ENCODE results near the gene TTC16. TPM values are rescaled to one million over a fixed set of nuclear protein-coding genes. Genes with fewer than 3 reads are reported as not detected.

TTC16 gene
- total RNA-seq, 1 experiment from 2014 or later = not detected

DNA sequence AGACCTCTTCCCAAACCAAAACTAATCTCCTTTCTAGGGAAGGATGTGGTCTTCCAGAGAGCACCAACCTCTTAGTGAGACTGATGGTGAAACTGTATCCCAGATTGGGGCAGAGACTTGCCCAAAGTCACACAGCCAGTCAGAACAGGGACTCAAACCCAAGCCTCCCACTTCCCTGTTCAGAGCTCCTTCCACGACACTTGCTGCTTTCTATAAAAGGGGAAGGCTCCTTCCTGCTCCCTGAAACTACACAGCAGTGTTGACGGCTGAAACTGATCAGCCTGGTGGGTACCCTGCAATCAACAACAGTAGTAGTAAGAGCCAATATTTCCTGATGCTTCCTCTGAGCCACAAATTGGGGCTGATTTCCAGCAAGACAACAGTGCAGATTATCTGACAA, 17.7 kb downstream of the TTC16 start:
- in situ Hi-C loops (cut with HindIII; ENCODE audit: low pct_unique_long_range_greater_than_20kb, low sequenced_read_pairs) = no loop called here

DNA sequence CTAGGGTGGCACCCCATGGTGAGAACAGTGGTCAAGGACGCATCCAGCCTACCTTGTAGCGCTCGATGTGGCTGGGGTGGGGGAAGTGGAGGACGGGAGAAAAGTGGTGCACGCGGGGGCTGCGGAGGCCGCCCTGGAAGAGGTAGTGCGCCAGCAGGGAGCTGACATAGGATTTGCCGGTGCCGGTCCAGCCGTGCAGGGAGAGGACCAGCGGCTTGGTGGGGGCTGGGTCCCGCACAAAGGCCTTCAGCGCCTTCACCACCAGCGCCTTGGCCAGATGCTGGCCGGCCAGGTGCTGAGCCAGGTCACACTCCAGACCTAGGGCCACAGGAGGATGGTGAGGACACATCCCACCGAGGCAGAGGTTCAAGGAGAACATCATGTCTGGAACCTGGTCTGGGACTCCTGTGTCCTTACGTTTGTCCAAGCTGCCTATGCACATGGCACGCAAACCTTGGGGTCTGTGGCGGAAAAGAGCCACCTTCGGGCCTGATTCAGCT, 18.4 kb downstream of the TTC16 start:
- in situ Hi-C loops (cut with HindIII; ENCODE audit: low pct_unique_long_range_greater_than_20kb, low sequenced_read_pairs) = no loop called here
- DNase-seq (ENCODE audit: low read depth) = no peak

More for the DNA sequence above, 17.7 kb downstream of the TTC16 start:
- DNase-seq (ENCODE audit: low read depth) = no peak

DNA sequence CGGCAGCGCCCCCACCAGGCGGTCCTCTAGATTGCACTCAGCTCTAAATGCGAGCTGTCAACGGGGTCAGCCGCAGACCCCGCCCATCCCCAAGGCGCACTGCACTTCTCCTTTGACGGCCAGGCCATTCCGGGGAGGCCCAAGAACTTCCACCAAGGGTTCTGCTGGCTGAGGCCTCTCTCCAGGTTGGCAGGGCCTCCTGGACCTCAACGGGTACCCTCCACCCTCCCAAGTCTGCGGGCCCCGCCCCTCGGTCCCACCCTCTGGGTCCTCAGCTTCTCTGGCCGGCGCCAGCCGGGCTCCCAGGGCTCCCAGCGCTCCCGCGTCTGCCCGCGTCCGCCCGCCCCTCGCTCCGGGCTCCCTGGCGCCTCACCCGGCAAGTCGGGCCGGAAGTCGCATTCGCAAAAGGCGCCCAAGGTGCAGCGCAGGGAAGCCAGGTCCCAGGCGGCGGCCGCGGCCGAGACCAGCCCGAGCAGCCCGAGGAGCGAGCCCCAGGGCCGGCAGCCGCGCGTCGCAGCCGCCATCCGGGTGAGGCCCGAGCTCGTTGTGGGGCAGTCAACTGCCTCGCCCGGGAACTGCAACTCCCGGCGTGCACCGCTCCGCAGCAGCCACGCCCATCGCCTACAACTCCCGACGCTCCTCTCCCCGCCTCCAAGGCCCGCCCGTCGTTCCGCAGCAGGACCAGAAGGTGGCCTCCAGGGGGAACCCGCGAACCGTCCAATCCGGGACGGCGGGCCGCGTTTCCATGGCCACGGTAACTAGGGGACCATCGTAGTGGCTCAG, 19.1 kb downstream of the TTC16 start, which contains the start of gene TOR2A:
TOR2A (minus strand) TSS at position 548 of the 783 bp plus-strand sequence; CDS start at position 524, 24 bp downstream.
- DNase-seq (ENCODE audit: low read depth) = peak; percentile 98
- in situ Hi-C loops (cut with HindIII; ENCODE audit: low pct_unique_long_range_greater_than_20kb, low sequenced_read_pairs) = no loop called here

DNA sequence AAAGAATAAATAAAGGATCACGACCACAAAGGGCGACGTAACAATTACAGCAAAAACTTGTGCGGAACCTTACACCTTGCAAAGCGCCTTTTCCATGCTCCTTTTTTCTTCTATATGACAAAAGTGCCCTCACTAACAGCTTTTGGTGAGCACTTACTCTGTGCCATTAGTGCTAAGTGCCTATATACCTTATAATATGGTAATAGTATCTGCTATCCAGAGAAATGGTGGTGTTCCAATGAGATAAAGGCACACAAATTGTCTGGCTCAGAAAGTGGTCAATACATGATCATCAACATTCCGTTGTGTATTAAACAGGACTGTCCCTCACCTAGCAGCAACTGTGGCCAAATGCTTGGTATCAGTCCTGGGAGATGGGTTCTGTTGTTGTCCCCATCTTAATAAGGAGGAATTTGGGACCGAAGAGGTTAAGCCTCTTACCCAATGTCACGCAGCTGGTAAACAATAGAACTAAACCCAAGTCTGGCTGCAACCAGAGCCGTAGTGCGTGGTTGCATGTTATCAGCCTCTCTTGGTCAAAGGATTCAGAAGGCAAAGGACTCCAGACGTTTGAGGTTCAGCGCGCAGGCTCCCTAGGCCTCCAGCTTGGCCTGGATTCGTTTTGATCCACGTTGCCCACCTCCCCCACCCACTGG, 19.8 kb downstream of the TTC16 start:
- no peak for DNase-seq (ENCODE audit: low read depth)

DNA sequence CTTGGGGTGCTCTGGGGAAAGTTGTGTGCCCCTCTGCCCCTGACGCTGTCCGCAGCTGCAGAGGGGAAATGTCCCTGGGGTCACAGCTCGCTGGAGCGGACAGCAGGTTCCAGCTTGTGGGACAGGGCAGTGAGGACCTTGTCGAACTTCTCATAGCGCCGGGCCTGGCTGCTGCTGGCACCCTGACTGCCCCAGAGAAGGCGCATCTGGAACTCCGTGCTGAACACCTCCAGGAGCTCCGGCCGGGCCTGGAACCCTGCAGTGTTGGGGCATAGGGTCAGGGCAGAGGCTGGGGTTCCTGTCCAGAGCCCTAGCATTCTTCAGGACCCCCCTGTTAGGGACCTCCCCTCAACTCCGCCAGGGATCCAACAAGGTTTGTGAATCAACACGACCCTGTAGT, 22.8 kb downstream of the TTC16 start:
- no peak for DNase-seq (ENCODE audit: low read depth)
- in situ Hi-C loops (cut with HindIII; ENCODE audit: low pct_unique_long_range_greater_than_20kb, low sequenced_read_pairs) = no loop called here

More for the DNA sequence above, 19.8 kb downstream of the TTC16 start:
- in situ Hi-C loops (cut with HindIII; ENCODE audit: low pct_unique_long_range_greater_than_20kb, low sequenced_read_pairs) = no loop called here

DNA sequence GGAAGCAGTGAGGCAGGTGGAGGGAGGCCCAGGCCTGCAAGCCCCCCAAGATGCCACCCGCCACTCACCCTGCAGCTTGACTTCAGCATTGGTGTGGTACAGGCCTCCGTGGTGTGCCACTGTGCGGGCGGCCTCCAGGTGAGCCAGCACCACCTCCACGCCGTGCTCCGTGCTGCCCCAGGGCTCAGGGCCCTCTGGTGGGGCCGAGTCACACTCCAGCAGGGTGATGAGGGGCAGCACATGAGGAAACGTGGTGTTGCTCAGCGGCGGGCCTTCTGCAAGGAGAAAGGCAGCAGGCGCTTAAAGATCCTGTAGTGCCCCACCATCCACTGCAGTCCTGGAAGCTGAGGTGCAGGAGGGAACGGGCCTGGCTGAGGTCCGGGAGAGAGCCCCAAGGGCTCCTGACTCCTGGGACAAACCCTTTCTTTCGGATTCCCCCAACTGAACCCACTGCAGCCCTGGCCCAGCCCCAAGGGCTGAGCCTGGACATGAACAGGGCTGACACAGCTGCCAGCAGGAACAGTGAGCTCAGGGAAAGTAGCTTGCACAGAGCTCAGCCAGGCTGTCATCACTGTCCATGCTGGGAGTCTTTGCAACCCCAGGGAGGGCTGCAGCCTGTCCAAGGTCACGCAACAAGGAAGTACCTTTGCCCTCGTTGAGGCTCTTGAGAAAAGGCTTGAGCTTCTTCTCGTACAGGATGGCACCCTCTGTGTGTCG, 23.9 kb downstream of the TTC16 start:
- in situ Hi-C loops (cut with HindIII; ENCODE audit: low pct_unique_long_range_greater_than_20kb, low sequenced_read_pairs) = no loop called here
- peak; percentile 4 for DNase-seq (ENCODE audit: low read depth)

DNA sequence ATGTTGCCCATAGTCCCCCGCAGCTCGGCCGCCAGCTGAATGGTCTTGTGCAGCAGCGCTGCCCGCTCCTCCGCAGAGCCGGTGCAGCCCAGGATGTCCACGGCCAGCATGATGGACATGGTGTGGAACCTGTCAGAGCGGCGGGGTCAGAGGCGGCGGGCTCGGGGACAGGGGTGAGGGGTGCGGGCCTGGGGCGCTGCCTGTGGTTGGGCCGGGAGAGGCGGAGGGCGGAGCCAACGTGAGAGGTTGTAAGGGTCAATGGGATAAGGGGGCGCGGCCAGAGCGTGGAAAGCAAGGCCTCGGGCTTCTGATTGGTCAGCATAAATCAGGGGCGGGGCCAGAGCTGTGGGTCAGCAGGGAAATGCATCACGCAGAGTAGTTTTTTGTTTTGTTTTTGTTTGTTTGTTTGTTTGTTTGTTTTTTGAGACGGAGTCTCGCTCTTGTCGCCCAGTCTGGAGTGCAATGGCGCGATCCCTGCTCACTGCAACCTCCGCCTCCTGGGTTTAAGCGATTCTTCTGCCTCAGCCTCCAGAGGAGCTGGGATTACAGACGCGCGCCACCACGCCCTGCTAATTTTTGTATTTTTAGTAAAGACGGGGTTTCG, 26.1 kb downstream of the TTC16 start:
- peak; percentile 62 for DNase-seq (ENCODE audit: low read depth)
- in situ Hi-C loops (cut with HindIII; ENCODE audit: low pct_unique_long_range_greater_than_20kb, low sequenced_read_pairs) = no loop called here

DNA sequence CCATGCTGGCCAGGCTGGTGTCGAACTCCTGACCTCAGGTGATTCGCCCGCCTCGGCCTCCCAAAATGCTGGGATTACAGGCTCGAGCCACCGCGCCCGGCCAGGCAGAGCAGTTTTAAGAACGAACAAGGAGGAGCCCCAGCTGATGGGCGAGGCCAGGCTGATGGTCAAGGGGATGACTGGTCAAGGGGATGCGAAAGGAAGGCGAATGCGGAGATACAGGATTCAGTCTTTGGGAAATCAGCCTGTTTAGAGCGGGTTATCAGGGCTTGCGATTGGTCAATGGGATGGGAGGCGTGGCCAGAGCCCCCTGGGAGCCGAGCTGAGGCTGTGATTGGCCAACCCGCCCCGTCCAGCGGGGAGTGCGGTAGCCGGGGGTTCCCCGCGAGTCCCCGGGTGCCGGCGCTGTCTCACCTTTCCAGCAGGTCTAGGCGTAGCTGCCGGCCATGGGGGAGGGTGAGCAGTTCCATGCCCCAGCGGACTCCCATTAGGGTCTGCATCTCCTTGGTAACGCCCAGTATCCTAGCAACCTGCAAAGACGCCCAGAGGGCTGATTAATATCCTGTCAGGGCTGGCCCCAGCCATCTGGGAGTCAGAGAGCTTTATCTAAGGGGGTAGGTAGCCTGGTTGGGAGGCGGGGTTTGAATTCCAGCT, 26.7 kb downstream of the TTC16 start:
- in situ Hi-C loops (cut with HindIII; ENCODE audit: low pct_unique_long_range_greater_than_20kb, low sequenced_read_pairs) = no loop called here
- DNase-seq (ENCODE audit: low read depth) = peak; percentile 85

DNA sequence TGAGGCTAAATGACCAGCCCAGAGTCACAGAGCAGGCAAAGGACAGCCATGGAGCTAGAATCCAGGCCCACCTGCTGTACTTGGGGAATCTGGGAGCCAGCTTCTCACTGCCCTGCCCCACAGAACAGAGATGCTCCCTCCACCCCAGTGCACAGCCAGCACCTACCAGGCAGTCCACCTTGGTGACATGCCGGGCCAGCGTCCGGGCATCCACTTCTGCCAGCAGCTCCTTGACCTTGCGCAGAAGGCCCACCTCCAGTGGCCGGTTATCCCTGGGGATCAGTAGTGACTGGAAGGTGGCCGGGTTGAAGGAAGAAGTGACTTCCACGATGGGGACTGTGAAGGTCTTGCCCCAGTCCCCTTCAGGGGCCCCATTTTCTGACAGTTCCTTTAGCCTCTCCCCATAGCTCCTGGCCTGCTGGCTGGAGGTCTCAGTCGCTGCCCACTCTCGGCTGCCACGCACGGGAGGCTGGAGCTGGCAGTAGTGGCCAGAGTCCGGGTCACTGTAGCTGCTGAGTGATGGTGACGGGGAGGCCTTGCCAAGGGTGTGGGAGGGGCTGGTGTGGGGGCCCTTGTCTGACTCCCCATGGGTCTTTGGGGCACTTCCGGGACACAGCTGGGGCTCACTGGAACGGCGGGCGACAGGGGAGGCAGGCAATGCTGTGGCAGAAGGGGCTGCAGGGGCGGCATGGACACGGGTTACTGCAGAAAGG, 28.7 kb downstream of the TTC16 start:
- DNase-seq (ENCODE audit: low read depth) = no peak
- in situ Hi-C loops (cut with HindIII; ENCODE audit: low pct_unique_long_range_greater_than_20kb, low sequenced_read_pairs) = no loop called here

DNA sequence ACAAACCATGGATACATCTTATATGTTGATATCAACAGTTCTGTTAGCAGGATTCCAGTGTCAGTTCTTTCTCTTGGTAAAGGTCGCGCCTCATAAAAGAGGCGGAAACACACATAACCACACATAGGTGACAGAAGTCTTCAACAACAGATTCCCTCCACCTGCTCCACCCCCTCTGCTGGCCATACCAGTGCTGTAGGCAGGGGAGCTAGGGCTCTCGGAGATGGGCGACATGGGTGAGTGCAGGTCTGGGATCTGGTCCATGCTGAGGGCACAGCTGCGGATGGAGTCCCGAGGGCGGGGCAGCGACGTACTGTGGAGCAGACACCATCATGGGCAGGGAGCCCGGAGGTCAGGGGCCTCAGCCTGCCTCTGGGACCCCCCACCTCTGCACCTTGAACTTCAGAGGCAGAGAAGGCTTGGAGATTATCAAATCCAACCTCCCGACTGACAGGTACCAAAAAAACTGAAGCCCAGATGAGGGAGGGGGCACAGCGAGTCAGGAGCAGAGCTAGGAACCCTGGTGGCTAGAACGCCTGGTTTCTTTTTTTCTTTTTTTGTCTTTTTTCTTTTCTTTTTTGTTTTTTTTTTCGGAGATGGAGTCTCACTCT, 31.2 kb downstream of the TTC16 start:
- in situ Hi-C loops (cut with HindIII; ENCODE audit: low pct_unique_long_range_greater_than_20kb, low sequenced_read_pairs) = no loop called here

DNA sequence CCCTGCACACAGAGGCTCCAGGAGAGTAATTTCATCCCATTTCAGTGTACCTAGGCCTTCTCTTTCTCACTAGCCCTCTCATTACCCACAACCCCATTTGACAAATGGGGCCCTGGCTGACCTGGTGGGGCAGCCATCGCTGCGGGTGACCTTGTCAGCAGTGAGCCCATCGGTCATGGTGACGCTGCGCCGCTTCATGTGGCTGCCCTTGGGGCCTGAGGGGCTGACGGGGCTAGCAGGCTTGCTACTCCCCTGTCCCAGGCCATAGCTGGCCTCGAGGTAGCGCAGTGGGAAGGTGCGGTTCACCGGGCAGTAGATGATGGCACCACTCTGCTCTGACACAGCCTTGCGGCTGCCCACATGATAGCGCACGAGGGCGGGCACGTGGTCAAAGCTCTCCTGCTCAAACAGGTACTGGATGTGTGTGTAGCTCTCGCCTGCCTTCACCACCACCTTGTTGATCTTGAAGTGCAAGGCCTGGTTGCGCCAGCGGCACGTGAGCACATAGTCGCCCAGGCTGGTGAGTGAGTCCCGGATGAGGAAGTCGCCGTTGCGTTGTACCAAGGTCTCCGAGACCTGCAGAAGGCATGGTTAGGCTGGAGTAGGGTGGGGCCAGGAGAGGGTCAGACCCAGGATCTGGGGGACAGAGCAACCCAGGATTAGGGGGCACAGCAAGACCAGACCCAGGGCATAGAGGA, 33.4 kb downstream of the TTC16 start:
- no peak for DNase-seq (ENCODE audit: low read depth)
- in situ Hi-C loops (cut with HindIII; ENCODE audit: low pct_unique_long_range_greater_than_20kb, low sequenced_read_pairs) = no loop called here

More for the DNA sequence above, 31.2 kb downstream of the TTC16 start:
- DNase-seq (ENCODE audit: low read depth) = no peak

DNA sequence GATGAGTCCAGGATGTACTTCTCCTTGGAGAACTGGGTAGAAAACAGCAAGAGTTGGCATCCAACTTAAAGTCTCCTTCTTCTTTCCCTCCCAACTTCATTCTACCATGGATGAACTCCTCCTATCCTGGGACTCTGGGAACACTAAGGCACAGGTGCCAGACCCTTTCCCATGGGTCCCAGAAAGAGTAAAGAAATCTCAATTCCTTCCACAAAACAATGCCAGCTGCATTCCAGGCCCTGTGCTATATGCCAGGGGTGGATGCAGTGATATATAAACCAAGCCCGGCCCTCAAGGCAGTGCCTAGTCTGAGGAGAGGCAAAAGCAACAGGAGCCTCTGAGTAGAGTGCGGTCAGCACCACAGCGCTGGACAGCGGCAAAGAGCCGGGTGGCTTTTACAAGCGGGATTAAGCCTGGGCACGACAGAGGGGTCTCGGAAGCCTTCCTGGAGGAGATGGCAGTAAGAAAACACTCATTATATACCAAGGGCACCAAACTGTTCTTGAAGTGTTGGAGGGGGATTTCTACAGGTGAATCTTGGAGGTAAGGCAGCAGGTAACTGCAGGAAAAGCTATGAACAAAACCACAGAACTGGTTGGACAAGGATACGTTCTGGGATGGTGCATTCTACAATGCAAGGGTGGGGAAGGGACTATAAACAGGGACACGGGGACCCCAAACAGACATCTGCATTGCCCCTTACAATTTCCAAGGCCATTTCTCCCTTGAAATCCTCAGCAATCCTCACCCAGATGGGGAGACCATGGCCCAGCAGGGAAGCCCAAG, 35.6 kb downstream of the TTC16 start:
- in situ Hi-C loops (cut with HindIII; ENCODE audit: low pct_unique_long_range_greater_than_20kb, low sequenced_read_pairs) = no loop called here
- peak; percentile 31 for DNase-seq (ENCODE audit: low read depth)

DNA sequence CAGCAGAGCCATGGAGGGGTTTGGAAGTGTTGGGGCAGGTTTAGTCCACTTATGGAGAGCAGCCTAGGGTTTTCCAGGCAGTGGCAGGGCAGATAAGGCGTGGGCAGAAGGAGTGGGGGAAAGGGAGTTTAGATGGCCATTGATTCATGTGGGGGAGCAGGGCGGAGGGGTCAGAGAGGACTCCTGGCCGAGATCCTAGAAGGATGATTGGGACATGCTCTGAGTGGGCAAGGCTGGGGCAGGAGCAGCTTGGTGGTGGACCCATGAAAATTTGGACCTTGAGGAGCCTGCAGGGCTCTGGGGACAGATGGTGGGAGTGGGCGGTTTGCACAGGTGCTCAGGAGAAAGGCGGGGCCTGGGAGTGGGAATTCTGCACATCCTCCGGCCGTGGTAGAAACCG, 37.3 kb downstream of the TTC16 start:
- in situ Hi-C loops (cut with HindIII; ENCODE audit: low pct_unique_long_range_greater_than_20kb, low sequenced_read_pairs) = no loop called here

DNA sequence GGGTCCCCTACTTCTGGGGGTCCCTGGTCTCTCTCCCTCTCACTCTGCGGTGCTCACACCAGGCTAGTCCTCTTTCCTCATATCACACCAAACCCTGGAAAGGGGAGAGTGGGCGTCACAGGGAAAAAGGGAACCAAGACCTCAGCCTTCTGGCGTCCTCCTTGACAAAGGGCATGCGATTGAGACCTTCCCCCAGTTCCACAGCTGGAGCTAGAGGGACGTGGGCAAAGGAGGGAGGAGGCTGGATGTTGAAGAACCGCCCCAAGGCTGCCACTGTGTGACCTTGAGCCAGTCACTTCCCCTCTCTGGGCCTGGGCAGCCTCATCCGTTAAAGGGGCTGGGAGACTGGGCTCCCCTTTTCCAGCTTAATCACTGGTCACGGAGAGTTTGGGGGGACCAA, 37.7 kb downstream of the TTC16 start:
- DNase-seq (ENCODE audit: low read depth) = no peak
- in situ Hi-C loops (cut with HindIII; ENCODE audit: low pct_unique_long_range_greater_than_20kb, low sequenced_read_pairs) = no loop called here

More for the DNA sequence above, 37.3 kb downstream of the TTC16 start:
- no peak for DNase-seq (ENCODE audit: low read depth)

DNA sequence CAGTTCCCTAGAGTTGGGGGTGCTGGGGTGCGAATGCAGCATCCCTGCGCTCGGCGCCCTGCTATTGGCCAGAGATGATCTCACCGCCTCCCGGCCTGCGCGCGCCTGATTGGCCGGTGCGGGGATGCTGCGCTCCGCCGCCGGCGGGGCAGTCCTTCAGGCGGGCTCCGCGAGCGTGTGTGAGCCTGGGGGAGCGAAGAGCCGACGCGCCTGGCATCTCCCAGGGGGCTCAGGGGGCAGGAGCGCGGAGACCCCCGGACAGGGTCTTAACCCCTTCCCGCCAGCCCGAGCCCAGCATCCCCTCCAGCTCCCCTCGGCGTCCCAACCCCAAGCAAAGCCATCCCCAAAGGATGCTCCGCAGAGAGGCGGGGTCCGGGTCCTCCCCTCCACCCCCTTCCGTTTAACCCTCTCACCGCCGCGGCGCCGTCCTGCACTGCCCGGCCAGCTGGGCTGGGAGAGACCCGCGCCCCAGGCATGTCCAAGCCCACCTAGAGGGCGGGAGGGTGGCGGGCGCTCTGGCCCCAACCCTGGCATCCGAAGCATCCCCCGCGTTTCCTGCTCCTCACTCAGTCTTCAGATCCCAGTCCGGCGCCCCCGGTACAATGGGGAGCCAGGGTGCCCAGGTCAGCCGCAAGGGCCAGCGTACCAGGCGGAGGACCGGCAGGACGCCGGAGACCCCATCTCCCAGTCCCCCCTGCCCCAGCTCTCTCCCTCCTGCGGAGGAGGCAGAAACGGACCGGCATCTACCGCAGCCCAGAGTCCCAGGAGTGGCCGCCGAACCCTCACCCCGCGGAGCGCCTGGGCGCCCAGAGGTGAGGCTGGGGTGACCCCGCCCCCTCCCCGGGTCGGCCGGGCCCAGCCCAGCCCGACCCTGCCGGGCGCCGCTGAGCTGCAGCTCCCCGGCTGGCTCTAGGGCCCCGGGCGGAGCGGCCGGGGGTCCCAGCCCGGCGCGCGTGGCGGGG, 38.5 kb downstream of the TTC16 start:
- in situ Hi-C loops (cut with HindIII; ENCODE audit: low pct_unique_long_range_greater_than_20kb, low sequenced_read_pairs) = no loop called here
- DNase-seq (ENCODE audit: low read depth) = no peak
